Fibroblast of mammary gland (primary cell): ENCODE results near the gene MAP3K5.

ENCODE experiments used
- DNase-seq: peaks from one replicate; pipeline ENCODE4 v3.0.0-alpha.2; 2010; ENCODE audit warnings: low read depth
- H3K4me3 ChIP-seq: 2 replicates; pipeline ENCODE4 v1.5.1; 2011; ENCODE audit warnings: low read depth, mild to moderate bottlenecking, low read length, moderate library complexity; ENCODE audit not compliant: control insufficient read depth
- TF ChIP-seq, protein P1 (sequence below): conservative IDR thresholded peaks from 2 replicates; pipeline ENCODE4 v1.5.1; 2011; ENCODE audit warnings: low read depth, low read length, inconsistent platforms; ENCODE audit not compliant: control insufficient read depth, insufficient read depth

The MAP3K5 gene

GRCh38 chr6:136751522-136751956 is 40.7 kb downstream of the MAP3K5 start:
- no peak overlapping the region for H3K4me3 ChIP-seq
- DNase-seq: peak; percentile 52
- TF ChIP-seq, protein P1, sequence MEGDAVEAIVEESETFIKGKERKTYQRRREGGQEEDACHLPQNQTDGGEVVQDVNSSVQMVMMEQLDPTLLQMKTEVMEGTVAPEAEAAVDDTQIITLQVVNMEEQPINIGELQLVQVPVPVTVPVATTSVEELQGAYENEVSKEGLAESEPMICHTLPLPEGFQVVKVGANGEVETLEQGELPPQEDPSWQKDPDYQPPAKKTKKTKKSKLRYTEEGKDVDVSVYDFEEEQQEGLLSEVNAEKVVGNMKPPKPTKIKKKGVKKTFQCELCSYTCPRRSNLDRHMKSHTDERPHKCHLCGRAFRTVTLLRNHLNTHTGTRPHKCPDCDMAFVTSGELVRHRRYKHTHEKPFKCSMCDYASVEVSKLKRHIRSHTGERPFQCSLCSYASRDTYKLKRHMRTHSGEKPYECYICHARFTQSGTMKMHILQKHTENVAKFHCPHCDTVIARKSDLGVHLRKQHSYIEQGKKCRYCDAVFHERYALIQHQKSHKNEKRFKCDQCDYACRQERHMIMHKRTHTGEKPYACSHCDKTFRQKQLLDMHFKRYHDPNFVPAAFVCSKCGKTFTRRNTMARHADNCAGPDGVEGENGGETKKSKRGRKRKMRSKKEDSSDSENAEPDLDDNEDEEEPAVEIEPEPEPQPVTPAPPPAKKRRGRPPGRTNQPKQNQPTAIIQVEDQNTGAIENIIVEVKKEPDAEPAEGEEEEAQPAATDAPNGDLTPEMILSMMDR: no peak

GRCh38 chr6:136750696-136751521 is 41.4 kb downstream of the MAP3K5 start:
- H3K4me3 ChIP-seq: no peak overlapping the region
- peak; percentile 51 for DNase-seq
- TF ChIP-seq, protein P1: no peak

- DNase-seq: no peak
- no peak overlapping the region for H3K4me3 ChIP-seq
- TF ChIP-seq, protein P1: no peak
Measured at GRCh38 chr6:136749359-136749997, 42.8 kb downstream of the MAP3K5 start.

DNA sequence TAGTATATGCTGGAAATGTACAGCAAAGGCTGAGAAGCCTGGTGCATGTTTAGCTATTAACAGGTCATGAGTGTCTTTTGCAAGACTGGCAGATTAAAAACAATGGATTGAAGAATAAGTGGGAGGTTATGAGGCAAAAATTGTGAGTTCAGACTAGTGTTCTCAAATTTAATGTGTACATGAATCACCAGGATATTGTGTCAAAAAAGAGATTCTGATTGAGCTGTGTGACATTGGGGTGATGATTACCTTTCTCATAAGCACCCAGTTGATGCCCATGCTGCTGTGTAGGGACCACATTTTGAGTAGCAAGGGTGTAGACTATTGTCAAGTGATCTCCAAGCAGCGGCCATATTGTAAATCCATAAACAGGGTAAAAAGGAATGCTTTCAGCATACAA is 44.8 kb downstream of the MAP3K5 start:
- no peak overlapping the region for H3K4me3 ChIP-seq
- DNase-seq: no peak
- TF ChIP-seq, protein P1: no peak

- no peak overlapping the region for H3K4me3 ChIP-seq
- TF ChIP-seq, protein P1: no peak
- no peak for DNase-seq
Measured at GRCh38 chr6:136745300-136745699, 47.0 kb downstream of the MAP3K5 start.

- DNase-seq: no peak
- no peak overlapping the region for H3K4me3 ChIP-seq
- TF ChIP-seq, protein P1: no peak
Measured at GRCh38 chr6:136744889-136745288, 47.4 kb downstream of the MAP3K5 start.
